ENCODE results near the gene MYH7B. TPM values are rescaled to one million over a fixed set of nuclear protein-coding genes. Genes with fewer than 3 reads are reported as not detected.

MYH7B gene
- total RNA-seq, 1 experiment from 2014 or later: 0.98 TPM

DNA sequence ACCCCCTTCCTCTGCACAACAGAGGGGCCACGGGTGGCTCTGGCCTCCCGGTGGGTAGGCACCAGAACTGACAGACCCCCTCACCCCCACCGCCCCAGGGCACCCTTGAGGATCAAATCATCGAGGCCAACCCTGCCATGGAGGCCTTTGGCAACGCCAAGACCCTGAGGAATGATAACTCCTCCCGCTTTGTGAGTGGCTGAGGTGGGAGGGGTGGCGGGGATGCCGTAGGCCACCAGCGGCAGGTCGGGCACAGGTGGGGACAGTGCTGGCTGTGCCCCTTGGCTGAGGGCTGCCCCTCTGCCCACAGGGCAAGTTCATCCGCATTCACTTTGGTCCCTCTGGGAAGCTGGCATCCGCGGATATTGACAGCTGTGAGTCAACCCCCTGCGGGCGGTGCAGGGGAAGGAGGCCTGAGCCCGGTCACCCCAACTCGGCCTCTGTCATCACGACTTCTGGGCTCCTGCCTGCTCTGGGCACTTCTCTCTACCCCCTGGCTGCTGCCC lies 29.1 kb downstream of the MYH7B start:
- no peak for ATAC-seq
- no peak overlapping the region for H3K4me3 Mint-ChIP-seq
- CTCF ChIA-PET: interaction anchor here (0.5 to 4.5 kb wide), 9 partner anchors 10 to 454 kb away, joined by 3 to 22 read pairs (median 5); partner anchors contain the start of genes GSS and MYH7B
- H3K9me3 Mint-ChIP-seq: no peaks in the 10 kb centered on the region
- no peak overlapping the region for H3K27ac Mint-ChIP-seq
- POLR2A ChIA-PET: no interaction called here
- H3K4me1 Mint-ChIP-seq: peaks cover 46% of the 10 kb centered on the region
- H3K36me3 Mint-ChIP-seq: no peaks in the 10 kb centered on the region
- H3K27me3 Mint-ChIP-seq (ENCODE audit: low read depth): peaks cover 50% of the 10 kb centered on the region
- TF ChIP-seq CBFB (CRISPR knock-in tag; IDR thresholded peaks at IDR 0.05; ENCODE audit: low read depth) (no peak), ZNF219 (CRISPR knock-in tag; IDR thresholded peaks at IDR 0.05; ENCODE audit: borderline replicate concordance) (no peak), TEAD4 (CRISPR knock-in tag; IDR thresholded peaks at IDR 0.05) (no peak), TCF7 (CRISPR knock-in tag; IDR thresholded peaks at IDR 0.05; ENCODE audit: low read depth) (no peak), FOXP1 (CRISPR knock-in tag; IDR thresholded peaks at IDR 0.05; ENCODE audit: borderline replicate concordance) (no peak), ZNF396 (CRISPR knock-in tag; IDR thresholded peaks at IDR 0.05; ENCODE audit: borderline replicate concordance) (no peak), ZNF317 (CRISPR knock-in tag; IDR thresholded peaks at IDR 0.05; ENCODE audit: borderline replicate concordance, low read depth) (no peak), GTF2I (CRISPR knock-in tag; conservative IDR thresholded peaks at IDR 0.05) (no peak)
- TF ChIP-seq, protein P1, sequence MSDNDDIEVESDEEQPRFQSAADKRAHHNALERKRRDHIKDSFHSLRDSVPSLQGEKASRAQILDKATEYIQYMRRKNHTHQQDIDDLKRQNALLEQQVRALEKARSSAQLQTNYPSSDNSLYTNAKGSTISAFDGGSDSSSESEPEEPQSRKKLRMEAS (CRISPR knock-in tag; IDR thresholded peaks at IDR 0.05): no peak
- TF ChIP-seq, protein P2, sequence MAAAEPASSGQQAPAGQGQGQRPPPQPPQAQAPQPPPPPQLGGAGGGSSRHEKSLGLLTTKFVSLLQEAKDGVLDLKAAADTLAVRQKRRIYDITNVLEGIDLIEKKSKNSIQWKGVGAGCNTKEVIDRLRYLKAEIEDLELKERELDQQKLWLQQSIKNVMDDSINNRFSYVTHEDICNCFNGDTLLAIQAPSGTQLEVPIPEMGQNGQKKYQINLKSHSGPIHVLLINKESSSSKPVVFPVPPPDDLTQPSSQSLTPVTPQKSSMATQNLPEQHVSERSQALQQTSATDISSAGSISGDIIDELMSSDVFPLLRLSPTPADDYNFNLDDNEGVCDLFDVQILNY (CRISPR knock-in tag; IDR thresholded peaks at IDR 0.05): no peak
- TF ChIP-seq, protein P3, sequence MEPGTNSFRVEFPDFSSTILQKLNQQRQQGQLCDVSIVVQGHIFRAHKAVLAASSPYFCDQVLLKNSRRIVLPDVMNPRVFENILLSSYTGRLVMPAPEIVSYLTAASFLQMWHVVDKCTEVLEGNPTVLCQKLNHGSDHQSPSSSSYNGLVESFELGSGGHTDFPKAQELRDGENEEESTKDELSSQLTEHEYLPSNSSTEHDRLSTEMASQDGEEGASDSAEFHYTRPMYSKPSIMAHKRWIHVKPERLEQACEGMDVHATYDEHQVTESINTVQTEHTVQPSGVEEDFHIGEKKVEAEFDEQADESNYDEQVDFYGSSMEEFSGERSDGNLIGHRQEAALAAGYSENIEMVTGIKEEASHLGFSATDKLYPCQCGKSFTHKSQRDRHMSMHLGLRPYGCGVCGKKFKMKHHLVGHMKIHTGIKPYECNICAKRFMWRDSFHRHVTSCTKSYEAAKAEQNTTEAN (CRISPR knock-in tag; IDR thresholded peaks at IDR 0.05): no peak
- DNase-seq (ENCODE audit: low spot score): no peak

DNA sequence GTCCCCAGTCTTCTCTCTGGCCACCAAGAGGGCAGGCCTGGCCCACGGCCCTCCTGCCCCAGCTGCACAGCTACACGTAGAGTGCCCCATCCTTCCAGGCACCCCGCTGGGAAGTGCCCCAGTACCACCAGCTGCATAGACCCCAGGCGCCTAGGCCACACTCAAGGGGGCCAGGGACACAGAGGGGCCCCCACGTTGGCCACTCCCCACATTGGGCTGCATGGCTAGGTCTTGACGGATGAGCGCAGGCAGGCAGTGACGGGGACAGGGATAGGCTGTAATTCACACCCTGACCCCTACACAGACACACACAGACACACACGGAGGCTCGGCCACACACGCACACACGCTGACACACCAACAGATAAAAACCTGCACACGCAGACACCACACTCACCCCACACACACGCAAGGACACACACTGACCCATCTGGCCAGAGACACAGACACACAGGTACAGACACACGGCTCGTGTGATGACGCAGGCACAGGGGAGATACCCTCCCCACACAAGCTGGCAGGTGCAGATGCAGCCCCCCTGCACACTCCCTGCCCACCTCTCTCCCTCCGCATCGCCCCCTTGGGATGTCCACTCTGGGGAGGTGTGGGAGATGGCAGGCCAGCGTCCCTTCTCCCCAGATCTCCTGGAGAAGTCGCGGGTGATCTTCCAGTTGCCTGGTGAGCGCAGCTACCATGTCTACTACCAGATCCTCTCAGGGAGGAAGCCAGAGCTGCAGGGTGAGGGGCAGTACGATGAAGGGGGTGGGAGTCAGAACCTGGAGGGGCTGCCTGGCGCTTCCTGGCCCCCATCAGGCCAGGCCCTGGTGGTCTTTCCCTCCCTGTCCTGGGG lies 30.0 kb downstream of the MYH7B start:
- Mint-ChIP-seq H3K4me1 (peaks cover 37% of the 10 kb centered on the region), H3K36me3 (no peaks in the 10 kb centered on the region), H3K9me3 (no peaks in the 10 kb centered on the region), H3K27me3 (ENCODE audit: low read depth) (peaks cover 50% of the 10 kb centered on the region), H3K27ac (no peak overlapping the region), H3K4me3 (no peak overlapping the region)
- no peak for DNase-seq (ENCODE audit: low spot score)
- TF ChIP-seq TEAD4 (CRISPR knock-in tag; IDR thresholded peaks at IDR 0.05) (no peak), FOXP1 (CRISPR knock-in tag; IDR thresholded peaks at IDR 0.05; ENCODE audit: borderline replicate concordance) (no peak), MYBL2 (CRISPR knock-in tag; IDR thresholded peaks at IDR 0.05) (no peak)
- TF ChIP-seq, protein P4, sequence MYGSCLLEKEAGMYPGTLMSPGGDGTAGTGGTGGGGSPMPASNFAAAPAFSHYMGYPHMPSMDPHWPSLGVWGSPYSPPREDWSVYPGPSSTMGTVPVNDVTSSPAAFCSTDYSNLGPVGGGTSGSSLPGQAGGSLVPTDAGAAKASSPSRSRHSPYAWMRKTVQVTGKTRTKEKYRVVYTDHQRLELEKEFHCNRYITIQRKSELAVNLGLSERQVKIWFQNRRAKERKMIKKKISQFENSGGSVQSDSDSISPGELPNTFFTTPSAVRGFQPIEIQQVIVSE (CRISPR knock-in tag; IDR thresholded peaks at IDR 0.05; ENCODE audit: borderline replicate concordance): no peak
- TF ChIP-seq, protein P5, sequence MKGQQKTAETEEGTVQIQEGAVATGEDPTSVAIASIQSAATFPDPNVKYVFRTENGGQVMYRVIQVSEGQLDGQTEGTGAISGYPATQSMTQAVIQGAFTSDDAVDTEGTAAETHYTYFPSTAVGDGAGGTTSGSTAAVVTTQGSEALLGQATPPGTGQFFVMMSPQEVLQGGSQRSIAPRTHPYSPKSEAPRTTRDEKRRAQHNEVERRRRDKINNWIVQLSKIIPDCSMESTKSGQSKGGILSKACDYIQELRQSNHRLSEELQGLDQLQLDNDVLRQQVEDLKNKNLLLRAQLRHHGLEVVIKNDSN (CRISPR knock-in tag; IDR thresholded peaks at IDR 0.05): no peak
- TF ChIP-seq, protein P6, sequence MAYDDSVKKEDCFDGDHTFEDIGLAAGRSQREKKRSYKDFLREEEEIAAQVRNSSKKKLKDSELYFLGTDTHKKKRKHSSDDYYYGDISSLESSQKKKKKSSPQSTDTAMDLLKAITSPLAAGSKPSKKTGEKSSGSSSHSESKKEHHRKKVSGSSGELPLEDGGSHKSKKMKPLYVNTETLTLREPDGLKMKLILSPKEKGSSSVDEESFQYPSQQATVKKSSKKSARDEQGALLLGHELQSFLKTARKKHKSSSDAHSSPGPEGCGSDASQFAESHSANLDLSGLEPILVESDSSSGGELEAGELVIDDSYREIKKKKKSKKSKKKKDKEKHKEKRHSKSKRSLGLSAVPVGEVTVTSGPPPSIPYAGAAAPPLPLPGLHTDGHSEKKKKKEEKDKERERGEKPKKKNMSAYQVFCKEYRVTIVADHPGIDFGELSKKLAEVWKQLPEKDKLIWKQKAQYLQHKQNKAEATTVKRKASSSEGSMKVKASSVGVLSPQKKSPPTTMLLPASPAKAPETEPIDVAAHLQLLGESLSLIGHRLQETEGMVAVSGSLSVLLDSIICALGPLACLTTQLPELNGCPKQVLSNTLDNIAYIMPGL (CRISPR knock-in tag; IDR thresholded peaks at IDR 0.05): no peak
- TF ChIP-seq, protein P7, sequence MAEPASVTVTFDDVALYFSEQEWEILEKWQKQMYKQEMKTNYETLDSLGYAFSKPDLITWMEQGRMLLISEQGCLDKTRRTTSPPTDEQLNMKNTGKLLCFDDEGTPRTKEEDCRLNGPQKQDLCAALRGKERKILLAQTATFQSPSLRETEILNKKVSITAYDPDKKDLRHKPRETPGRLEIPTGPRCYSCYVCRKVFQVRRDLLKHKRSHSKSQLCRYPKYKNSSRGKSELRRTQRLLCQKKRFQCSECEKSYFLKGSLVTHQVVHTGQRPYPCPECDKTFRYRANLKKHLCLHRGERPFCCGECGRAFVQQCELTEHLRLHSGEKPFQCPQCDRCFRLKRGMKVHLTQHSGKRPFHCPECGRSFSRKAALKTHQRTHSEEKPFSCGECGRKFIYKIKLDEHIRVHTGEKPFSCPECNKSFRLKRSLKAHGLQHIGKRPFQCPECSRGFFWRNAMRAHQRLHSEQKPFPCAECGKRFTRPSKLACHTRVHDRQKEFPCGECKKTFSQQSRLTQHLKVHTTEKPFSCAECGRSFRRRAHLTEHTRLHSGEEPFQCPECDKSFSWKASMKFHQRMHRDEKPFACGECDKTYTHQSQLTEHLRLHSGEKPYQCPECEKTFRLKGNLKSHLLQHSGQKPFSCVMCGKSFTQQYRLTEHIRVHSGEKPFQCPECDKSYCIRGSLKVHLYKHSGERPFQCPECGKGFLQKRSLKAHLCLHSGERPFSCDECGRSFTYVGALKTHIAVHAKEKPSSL (CRISPR knock-in tag; conservative IDR thresholded peaks at IDR 0.05): no peak
- TF ChIP-seq, protein P3 (CRISPR knock-in tag; IDR thresholded peaks at IDR 0.05): no peak
- TF ChIP-seq, protein P8, sequence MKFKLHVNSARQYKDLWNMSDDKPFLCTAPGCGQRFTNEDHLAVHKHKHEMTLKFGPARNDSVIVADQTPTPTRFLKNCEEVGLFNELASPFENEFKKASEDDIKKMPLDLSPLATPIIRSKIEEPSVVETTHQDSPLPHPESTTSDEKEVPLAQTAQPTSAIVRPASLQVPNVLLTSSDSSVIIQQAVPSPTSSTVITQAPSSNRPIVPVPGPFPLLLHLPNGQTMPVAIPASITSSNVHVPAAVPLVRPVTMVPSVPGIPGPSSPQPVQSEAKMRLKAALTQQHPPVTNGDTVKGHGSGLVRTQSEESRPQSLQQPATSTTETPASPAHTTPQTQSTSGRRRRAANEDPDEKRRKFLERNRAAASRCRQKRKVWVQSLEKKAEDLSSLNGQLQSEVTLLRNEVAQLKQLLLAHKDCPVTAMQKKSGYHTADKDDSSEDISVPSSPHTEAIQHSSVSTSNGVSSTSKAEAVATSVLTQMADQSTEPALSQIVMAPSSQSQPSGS (CRISPR knock-in tag; IDR thresholded peaks at IDR 0.05; ENCODE audit: borderline replicate concordance, low read depth): no peak
- POLR2A ChIA-PET: no interaction called here
- CTCF ChIA-PET: interaction anchor here (0.8 to 4.5 kb wide), 2 partner anchors 12 to 111 kb away, joined by 3 to 22 read pairs; no protein-coding TSS in a partner anchor
- no peak for ATAC-seq

Measured in WTC11 (cell line).